ENCODE data around the gene BTBD9.

Gene BTBD9

DNA sequence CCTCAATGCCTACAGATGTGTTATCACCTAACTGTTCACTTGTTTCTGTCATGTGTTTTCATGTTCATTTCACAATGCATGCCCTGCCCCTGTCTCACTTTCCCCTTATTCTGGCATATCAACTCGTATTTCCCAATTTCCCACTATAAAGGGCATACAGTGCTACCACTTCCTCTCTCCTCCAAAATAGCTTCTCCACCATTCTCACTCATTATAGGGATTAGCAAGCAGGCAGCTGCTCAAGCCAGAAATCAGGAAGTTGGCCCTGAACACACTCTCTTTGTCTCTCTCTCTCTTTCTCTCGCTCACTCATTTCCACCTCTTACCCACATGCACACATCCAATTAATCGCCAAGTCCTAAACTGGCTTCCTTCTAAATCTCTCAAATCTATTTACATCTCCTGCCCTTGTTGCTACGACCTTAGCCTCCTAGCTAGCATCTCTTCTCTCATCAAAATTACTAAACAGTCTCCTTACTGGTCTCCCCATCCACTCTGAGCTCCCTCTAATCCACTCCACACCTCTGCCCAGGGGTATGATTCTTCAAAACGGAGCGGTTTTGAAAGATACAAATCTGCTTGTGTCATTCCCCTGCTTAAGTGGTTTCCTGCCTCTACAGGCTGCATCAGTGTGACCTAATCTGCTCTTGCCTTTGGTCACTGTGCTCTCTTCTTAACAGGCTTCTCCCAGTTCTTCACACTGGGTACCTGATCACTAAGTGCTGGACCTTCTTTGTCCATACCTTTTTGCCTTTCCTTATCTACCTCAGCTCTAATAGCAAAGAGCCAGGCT is 196.2 kb downstream of the BTBD9 start:
- POLR2A ChIA-PET: no interaction called here
- TF ChIP-seq, protein P1, sequence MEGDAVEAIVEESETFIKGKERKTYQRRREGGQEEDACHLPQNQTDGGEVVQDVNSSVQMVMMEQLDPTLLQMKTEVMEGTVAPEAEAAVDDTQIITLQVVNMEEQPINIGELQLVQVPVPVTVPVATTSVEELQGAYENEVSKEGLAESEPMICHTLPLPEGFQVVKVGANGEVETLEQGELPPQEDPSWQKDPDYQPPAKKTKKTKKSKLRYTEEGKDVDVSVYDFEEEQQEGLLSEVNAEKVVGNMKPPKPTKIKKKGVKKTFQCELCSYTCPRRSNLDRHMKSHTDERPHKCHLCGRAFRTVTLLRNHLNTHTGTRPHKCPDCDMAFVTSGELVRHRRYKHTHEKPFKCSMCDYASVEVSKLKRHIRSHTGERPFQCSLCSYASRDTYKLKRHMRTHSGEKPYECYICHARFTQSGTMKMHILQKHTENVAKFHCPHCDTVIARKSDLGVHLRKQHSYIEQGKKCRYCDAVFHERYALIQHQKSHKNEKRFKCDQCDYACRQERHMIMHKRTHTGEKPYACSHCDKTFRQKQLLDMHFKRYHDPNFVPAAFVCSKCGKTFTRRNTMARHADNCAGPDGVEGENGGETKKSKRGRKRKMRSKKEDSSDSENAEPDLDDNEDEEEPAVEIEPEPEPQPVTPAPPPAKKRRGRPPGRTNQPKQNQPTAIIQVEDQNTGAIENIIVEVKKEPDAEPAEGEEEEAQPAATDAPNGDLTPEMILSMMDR (IDR thresholded peaks at IDR 0.05; ENCODE audit: control extremely low read depth, extremely low read depth, low read depth, missing control alignments): no peak
- no peak for DNase-seq (ENCODE audit: extremely low spot score)
- CTCF ChIA-PET: interaction anchor here (0.9 kb wide), 2 partner anchors 11 to 50 kb away, joined by 3 to 4 read pairs; no protein-coding TSS in a partner anchor

DNA sequence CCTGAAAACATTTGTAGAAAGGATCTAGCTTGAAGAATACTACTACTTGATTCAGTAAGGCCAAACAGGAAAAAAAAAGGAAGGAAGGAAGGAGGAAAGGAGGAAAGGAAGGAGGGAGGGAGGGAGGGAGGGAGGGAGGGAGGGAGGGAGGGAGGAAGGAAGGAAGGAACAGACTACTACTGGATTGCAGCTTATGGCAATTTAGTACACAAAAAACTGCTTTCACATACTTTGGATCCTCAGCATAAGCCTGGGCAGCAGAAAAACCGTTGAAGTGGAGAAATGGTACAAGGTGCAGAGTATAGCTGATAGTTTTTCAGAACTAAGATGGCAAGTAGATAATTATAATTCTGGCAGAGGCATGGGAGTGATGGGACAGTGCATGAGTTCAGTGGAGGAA is 201.6 kb downstream of the BTBD9 start:
- TF ChIP-seq, protein P1 (IDR thresholded peaks at IDR 0.05; ENCODE audit: control extremely low read depth, extremely low read depth, low read depth, missing control alignments): no peak
- ChIA-PET CTCF (interaction anchor here (1.0 kb wide), 1 partner anchor 11 kb away, joined by 3 read pairs; no protein-coding TSS in a partner anchor), POLR2A (no interaction called here)
- no peak for DNase-seq (ENCODE audit: extremely low spot score)

GRCh38 chr6:38436726-38437465 is 202.8 kb downstream of the BTBD9 start:
- POLR2A ChIA-PET: no interaction called here
- CTCF ChIA-PET: no interaction called here
- no peak for DNase-seq (ENCODE audit: extremely low spot score)
- TF ChIP-seq, protein P1 (IDR thresholded peaks at IDR 0.05; ENCODE audit: control extremely low read depth, extremely low read depth, low read depth, missing control alignments): no peak

DNA sequence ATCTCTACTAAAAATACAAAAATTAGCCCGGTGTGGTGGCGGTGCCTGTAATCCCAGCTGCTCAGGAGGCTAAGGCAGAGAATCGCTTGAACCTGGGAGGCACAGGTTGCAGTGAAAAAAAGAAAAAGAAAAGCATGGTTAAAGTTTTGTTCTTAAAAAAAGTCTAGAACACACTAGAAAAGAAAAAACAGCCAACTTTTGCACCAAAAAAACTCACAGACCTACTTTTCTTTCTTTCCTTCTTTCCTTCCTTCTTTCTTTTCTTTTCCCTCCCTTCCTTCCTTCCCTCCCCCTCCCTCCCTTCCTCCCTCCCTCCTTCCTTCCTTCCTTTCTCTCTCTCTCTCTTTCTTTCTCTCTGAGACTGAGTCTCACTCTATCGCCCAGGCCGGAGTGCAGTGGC is 204.4 kb downstream of the BTBD9 start:
- TF ChIP-seq, protein P1 (IDR thresholded peaks at IDR 0.05; ENCODE audit: control extremely low read depth, extremely low read depth, low read depth, missing control alignments): no peak
- DNase-seq (ENCODE audit: extremely low spot score): no peak
- ChIA-PET CTCF (no interaction called here), POLR2A (no interaction called here)

GRCh38 chr6:38434051-38434450 is 205.7 kb downstream of the BTBD9 start:
- no peak for DNase-seq (ENCODE audit: extremely low spot score)
- ChIA-PET CTCF (interaction anchor here (1.9 kb wide), 1 partner anchor 13 kb away, joined by 5 read pairs; no protein-coding TSS in a partner anchor), POLR2A (no interaction called here)
- TF ChIP-seq, protein P1 (IDR thresholded peaks at IDR 0.05; ENCODE audit: control extremely low read depth, extremely low read depth, low read depth, missing control alignments): no peak

GRCh38 chr6:38432479-38432878 is 207.2 kb downstream of the BTBD9 start:
- ChIA-PET POLR2A (no interaction called here), CTCF (interaction anchor here (1.9 kb wide), 1 partner anchor 15 kb away, joined by 5 read pairs; no protein-coding TSS in a partner anchor)
- no peak for DNase-seq (ENCODE audit: extremely low spot score)

More at GRCh38 chr6:38432479-38432878, 207.2 kb downstream of the BTBD9 start:
- TF ChIP-seq, protein P1 (IDR thresholded peaks at IDR 0.05; ENCODE audit: control extremely low read depth, extremely low read depth, low read depth, missing control alignments): no peak

All from GM10248 (cell line).